Epithelial cell of prostate (primary cell): ENCODE measurements around the gene NPAS3.

Experiments
- DNase-seq: peaks from one replicate; pipeline ENCODE4 v3.0.0-alpha.2; 2011; ENCODE audit warnings: low read depth, low spot score
- H3K27ac ChIP-seq: fragments of 450-650 bp; 2 replicates; pipeline ENCODE4 v1.5.1; 2017; ENCODE audit warnings: mild to moderate bottlenecking

NPAS3 gene

GRCh38 chr14:33745163-33745562 lies 806.5 kb downstream of the NPAS3 start:
- H3K27ac ChIP-seq, result no peak overlapping the region
- DNase-seq, result no peak

- no peak overlapping the region for H3K27ac ChIP-seq
- DNase-seq, result no peak
These were observed 809.1 kb downstream of the NPAS3 start for GRCh38 chr14:33747749-33748148.

- no peak for DNase-seq
- no peak overlapping the region for H3K27ac ChIP-seq
These were observed 815.6 kb downstream of the NPAS3 start for GRCh38 chr14:33754261-33754660.

GRCh38 chr14:33755358-33755757 lies 816.7 kb downstream of the NPAS3 start:
- DNase-seq, result no peak
- H3K27ac ChIP-seq, result no peak overlapping the region

- no peak overlapping the region for H3K27ac ChIP-seq
- DNase-seq, result no peak
These were observed 818.2 kb downstream of the NPAS3 start for GRCh38 chr14:33756833-33757232.

GRCh38 chr14:33758547-33758946 lies 819.9 kb downstream of the NPAS3 start:
- H3K27ac ChIP-seq, result no peak overlapping the region
- no peak for DNase-seq

- H3K27ac ChIP-seq, result no peak overlapping the region
- no peak for DNase-seq
These were observed 823.6 kb downstream of the NPAS3 start for GRCh38 chr14:33762161-33762851.

GRCh38 chr14:33764876-33765650 lies 826.4 kb downstream of the NPAS3 start:
- no peak overlapping the region for H3K27ac ChIP-seq
- DNase-seq, result no peak

- no peak overlapping the region for H3K27ac ChIP-seq
- no peak for DNase-seq
These were observed 829.1 kb downstream of the NPAS3 start for GRCh38 chr14:33767586-33768457.

GRCh38 chr14:33768458-33768830 lies 829.8 kb downstream of the NPAS3 start:
- no peak overlapping the region for H3K27ac ChIP-seq
- no peak for DNase-seq

GRCh38 chr14:33773205-33774030 lies 834.7 kb downstream of the NPAS3 start:
- no peak for DNase-seq
- H3K27ac ChIP-seq, result no peak overlapping the region

- DNase-seq, result no peak
- no peak overlapping the region for H3K27ac ChIP-seq
These were observed 835.5 kb downstream of the NPAS3 start for GRCh38 chr14:33774161-33774560.

- no peak for DNase-seq
- H3K27ac ChIP-seq, result no peak overlapping the region
These were observed 836.2 kb downstream of the NPAS3 start for GRCh38 chr14:33774723-33775470.

GRCh38 chr14:33776871-33777270 lies 838.2 kb downstream of the NPAS3 start:
- no peak for DNase-seq
- no peak overlapping the region for H3K27ac ChIP-seq

- no peak for DNase-seq
- H3K27ac ChIP-seq, result no peak overlapping the region
These were observed 839.0 kb downstream of the NPAS3 start for GRCh38 chr14:33777681-33778080.

GRCh38 chr14:33780035-33780434 lies 841.4 kb downstream of the NPAS3 start:
- no peak overlapping the region for H3K27ac ChIP-seq
- no peak for DNase-seq

GRCh38 chr14:33781236-33781635 lies 842.6 kb downstream of the NPAS3 start:
- no peak for DNase-seq

GRCh38 chr14:33782923-33783322 lies 844.2 kb downstream of the NPAS3 start:
- H3K27ac ChIP-seq, result no peak overlapping the region
- DNase-seq, result no peak

More at GRCh38 chr14:33781236-33781635, 842.6 kb downstream of the NPAS3 start:
- H3K27ac ChIP-seq, result no peak overlapping the region

GRCh38 chr14:33786091-33786825 lies 847.6 kb downstream of the NPAS3 start:
- no peak for DNase-seq
- no peak overlapping the region for H3K27ac ChIP-seq
